Islet of Langerhans (tissue), 1 donor: Measurements from ENCODE around the gene RPH3AL.
"Not testable (repeated sequence)": the region's sequence is repeated elsewhere in the genome, so short reads cannot be mapped to it uniquely, and the experiment has no call there.

Experiments
- FAIRE-seq: peaks from one replicate; lab custom pipeline; 2011; peaks lifted over from hg19 to GRCh38; lab: Jason Lieb, UNC

The RPH3AL gene

DNA sequence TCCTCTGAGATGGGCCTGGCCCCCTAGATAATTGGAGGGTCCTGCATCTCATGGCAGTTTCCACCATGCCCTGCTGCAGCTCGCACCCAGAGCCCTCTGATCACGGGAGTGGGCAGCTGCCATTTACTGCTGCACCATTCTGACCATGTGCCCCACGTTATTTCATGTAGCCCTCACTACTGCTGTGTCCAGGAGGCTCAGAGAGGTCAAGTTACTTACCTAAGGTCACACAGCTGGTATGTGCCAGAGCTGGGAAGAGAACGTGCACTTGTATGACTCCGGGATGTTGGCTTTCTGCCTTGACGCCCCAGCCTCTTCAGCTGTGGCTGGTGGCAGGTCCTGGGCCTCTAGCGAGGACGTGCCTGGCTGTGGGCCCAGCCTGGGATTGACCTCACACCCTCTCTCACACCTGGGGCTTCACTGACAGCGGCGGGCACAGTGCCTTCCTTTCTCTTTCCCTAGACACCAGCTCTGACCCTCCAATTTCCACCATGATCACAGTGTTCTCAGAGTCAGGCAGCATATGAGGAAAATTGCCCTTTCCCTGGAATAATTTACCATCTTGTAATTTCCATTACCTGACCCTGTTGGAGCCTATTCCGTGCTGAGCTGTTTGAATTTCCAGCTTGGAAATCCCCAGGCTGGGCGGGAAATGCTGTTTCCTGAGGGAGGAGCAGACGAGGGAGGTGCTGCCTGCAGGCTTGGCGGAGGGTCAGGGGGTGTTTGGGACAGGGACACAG, 152.6 kb downstream of the RPH3AL start:
- no peak for FAIRE-seq

DNA sequence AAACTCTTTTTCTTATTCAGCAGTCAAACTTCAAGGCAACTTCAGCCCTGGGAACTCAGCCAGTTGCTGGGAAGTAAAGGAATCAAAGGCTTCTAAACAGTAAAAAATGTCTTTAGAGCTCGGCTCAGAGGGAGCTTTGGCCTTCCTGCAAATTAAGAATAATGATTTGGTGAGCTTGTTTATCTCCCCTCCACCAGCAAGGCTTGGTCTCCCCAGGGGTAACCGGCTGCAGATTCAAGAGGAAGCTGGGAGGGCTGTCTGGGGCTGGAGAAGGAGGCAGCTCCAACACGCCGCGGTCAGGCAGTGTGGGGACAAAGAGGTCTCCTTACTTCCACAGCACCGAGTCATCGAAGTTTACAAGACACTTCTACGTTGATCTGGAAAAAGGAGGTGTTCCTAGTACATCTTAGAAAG, 153.4 kb downstream of the RPH3AL start:
- no peak for FAIRE-seq

DNA sequence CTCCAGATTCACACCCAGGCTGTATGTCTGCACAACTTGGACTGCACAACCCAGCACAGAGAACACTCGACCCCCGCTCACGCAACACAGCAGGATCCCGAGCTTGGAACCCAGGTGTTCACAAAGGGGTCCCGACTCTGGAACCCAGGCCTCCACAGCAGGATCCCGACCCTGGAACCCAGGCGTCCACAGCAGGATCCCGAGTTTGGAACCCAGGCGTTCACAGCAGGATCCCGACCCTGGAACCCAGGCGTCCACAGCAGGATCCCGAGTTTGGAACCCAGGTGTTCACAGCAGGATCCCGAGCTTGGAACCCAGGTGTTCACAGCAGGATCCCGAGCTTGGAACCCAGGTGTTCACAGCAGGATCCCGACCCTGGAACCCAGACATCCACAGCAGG, 154.4 kb downstream of the RPH3AL start:
- not testable (repeated sequence) for FAIRE-seq

DNA sequence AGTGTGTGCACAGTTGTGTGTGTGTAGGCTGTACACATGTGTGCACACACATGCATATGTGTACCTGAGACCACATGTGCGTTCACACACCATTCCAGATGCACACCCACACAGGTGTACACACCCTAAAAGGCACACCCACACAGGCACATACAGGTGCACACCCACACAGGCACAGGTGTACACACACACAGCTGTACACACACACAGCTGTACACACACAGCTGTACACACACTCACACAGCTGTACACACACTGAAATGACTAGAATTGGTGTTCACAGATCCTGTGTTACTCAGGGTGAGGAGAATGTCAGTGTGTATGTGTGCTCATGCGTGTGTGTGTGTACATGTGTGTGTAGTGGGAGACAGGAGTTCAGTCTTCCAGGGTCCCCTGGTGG, 155.3 kb downstream of the RPH3AL start:
- no peak for FAIRE-seq

DNA sequence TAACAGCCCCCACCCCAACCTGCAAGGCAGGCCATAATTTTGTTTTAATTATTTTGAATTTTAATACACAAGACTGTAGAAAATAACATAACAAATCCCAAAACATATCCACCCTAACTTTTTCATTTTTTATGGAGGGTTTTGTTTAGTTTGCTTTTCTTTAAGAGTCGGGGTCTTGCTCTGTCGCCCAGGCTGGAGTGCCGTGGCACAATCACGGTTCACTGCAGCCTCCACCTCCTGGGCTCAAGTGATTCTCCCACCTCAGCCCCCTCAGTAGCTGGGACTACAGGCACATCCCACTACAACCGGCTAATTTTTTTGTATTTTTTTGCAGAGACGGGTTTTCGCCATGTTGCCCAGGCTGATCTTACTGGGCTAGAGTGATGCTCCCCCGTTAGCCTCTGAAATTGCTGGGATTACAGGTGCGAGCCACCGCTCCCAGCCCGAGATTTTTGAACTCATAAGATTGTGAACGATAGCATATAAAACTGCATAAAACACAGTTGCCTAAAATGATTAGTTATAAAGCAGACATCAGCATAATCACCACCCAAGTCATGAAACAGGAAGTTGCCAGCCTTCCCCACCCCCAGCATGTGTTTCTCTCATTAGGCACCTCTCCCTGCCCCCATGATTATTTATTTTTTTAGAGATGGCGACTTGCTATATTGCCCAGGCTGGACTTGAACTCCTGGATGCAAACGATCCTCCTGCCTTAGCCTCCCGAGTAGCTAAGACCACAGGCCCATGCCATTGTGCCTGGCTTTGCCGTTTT, 157.6 kb downstream of the RPH3AL start:
- FAIRE-seq = no peak

DNA sequence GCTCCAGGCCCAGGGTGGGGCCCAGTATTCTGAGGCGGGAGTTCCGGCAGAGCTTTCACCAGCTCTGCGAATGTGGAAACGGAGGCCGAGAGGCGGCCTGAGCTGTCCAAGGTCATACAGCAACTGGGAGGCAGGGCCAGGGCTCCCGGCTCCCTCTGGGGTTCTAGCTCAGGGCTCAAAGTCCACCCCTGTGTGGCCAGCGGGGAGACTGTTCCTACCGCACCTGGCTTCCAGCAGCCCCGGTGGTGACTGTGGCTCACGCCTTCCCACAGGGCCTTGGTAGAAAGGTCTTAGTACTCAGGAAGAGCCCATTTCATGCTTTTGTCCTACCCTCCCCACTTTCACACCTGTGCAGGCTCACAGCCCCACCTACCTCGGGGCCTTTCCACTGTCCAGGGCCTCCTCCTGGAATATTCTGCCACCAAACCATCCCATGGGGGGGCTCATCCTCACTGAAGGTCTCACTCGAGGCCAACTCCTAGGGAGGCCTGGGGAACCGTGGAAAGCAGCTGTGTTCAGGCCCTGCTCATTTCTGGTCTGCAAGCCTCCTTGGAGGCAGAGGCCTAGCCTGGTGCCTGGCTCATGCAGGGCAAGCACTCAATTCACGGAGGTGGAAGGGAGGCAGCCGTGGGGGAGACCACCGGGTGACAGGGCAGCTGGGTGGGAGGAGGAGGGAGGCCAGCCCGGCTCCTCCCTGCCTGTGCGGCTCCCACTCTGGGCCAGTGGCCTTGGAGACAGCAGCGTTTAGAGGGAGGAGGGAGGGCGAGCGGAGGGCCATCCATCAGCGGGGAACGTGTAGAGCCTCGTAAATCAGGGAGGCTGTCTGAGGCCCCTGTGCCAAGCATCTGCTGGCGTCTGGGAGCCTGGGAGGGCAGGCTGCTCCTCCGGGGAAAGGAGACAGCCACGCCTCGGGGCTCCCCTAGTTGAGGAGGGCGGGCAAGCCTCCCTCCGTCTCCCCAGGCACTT, 158.5 kb downstream of the RPH3AL start:
- FAIRE-seq = no peak

DNA sequence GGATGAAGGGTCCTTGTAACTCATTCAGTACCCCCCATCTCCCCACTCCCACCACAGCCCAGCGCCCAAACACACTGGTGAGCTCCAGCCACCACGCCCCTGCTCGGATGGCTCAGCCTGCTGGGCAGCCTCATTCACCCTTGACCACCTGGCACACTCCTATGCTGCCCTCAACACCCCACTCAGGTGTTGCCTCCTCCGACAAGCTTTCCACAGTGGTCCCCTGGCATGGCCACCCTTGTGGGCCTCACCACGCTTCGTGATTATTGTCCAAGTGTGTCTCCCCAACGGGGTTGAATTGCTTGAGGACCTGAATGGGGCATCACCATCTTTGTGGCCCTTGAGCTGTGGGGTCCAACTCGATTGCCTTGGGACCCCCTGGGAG, 159.2 kb downstream of the RPH3AL start:
- no peak for FAIRE-seq

DNA sequence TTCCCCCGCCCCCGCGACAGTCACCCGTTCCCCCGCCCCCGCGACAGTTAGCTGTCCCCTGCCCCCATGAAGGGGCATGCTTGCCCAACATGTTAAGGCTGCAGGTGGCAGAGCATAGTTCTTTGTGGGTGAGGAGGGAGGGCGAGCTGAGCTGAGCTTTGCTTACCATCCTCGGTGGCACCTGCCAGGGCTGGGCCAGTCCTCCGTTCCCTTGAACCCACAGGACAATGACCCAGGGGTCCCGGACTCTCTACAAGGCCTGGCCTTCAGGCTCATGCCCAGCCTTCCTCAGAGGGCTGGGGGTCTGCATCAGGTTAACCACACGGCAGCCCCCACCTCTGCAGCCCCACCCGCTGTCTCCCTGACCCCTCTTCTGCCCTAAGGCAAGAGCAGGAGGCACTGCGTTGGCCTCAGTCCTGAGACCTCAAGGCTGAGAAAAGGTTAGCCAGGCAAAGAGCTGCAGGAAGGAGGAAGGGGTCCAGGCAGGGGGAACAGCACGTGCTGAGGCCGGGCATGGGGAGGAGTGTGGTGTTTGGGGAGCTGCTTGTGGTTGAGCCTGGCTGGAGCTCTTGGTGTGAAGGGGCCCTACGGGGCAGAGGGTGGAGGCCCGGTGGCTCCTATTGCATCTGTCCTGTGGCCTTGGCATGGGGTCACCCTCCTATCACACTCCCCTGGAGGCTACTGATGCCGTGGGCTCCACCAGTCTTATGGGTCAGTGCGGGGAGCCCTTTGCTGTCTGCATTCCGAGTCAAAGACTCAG, 159.8 kb downstream of the RPH3AL start:
- FAIRE-seq = no peak

DNA sequence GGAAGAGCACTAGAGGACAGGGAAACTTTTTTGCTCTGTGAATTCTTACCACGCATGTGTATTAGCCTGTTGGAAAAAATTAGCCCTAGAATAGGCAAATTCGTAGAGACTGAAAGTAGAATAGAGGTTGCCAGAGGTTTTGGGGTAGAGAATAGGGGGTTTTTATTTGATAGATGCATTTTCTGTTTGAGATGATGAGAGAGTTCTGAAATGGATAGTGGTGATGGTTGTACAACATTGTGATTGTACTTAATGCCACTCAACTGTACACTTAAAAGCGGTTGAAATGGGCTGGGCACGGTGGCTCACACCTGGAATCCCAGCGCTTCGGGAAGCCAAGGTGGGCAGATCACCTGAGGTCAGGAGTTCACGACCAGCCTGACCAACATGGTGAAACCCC, 163.2 kb downstream of the RPH3AL start:
- FAIRE-seq = no peak

DNA sequence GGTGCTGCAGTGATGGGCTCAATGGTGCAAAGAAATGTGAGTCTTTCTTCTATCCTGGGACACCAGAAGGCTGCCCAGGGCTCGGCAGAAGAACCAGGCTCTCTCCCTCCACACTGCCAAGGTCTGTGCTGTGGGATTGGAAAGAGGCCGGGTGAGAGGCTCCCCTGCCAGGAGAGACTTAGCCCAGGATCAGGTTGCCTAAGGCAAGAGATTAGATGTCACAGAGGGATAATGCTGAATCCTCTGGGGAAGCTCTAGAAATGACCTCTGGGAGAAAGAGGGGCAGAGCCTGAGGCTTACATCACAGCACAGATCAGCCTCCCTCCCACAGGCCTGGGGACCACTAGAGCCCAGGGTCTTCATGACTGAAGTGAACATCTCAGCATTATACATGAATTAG, 165.5 kb downstream of the RPH3AL start:
- FAIRE-seq = no peak

DNA sequence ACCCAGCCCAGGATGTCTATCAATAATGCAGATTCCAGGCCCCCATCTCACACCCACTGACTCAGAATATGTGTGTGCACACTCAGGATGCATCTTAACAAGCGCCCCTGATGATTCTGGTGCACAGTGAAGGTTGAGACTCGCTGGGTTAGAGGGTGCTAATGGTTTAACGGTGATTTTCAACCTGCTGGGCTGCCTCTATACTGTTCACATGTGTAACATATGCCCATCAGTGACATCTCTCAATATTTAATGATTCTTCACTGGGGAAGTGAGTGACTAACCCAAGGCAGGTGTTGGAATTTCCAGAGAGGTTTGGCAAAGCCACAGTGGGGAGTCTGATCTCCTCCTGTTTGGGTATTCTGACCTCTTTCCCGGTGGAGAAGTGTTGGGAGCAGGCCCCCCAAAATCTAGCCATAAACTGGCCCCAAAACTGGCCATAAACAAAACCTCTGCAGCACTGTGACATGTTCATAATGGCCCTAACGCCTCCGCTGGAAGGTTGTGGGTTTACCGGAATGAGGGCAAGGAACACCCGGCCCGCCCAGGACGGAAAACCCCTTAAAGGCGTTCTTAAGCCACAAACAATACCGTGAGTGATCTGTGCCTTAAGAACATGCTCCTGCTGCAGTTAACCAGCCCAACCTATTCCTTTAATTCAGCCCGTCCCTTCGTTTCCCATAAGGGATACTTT, 167.0 kb downstream of the RPH3AL start:
- FAIRE-seq = no peak

DNA sequence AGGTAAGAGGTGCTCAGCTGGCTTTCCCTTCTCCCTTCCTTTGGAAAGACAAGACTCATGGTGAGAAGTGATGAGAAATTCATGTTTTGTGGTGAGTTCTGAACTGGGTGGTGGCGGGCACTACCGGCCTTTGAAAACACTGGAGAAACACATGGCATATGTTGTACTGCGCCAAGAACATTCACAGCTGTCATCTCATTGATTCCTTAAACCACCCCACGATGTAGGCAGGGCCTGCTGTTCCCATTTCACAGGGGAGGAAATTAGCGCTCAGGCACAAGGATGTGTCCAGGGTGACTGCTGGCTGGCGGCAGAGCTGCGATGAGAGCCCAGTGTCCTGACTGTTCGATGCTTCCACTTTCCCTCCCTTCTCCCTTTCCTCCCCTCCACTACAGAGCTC, 169.6 kb downstream of the RPH3AL start:
- FAIRE-seq = no peak

DNA sequence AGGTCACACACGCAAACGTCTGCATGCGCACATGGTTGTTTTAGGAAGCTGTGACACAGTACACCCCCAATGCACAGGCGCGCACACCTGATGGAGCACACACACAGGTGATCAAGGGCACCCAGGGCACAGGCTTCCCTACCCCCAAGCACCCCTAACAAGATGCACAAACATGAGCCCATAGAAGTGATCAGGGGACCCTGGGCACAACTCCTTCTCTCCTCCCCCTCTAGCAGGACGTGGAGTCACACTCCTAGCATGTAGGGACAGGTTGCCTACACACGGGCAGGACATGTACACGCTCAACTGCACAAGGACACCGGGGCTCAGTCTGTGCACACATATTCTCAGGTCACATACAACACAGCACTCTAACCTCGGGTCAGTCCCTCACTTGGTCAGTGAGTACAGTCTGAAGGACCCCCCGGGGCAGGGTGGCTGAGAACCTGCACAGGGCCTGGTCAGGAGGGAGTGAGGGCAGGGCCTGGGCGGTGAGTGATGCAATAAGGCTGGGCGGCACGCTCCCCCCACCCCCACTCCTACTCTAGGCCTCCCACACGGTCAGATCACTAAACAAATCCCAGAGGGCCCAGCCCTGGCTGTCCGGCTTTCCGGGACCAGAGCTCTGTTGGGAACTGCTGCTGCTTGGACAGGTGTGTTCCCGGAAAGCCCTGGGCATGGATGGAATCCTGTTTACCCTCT, 170.4 kb downstream of the RPH3AL start:
- FAIRE-seq = no peak

DNA sequence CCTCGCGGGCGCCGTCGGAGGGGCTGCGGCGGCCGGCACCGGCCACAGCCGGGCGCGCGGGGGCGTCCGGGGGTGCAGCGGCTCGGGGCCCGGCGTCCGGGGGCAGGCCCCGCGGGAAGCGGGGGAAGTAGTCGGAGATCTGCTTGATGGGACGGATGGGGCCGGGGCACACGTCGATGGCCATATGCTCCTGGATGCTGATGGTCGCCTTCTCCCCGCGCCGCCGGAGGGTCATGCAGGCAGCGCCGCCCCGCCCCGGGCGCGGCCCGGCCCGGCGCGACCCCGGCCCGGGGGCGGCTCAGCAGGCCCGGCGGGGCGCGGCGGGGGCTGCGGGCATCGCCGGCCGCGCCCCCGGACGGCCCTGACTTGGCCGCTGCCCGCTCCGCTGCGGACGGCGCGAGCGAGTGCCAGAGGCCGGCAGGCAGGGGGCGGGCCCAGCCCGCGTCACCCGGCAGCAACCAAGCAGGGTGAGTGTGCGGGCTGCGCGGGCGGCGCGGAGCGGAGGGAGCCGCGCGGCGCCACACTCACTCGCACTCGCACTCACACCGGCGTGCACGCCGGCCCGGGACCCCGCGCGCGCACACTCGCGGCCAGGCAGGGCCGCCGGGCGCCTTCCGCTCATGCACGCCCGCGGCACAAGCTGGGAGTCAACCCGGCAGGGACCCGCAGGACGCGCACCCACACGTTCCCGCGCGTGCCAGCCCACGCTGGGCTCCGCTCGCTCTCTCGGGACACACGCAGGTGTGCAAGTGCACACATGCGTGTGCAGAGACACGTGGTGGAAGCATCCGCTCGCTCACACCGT, 171.2 kb downstream of the RPH3AL start, which contains the start of gene DOC2B:
TSS of gene DOC2B (minus strand) at position 406 of the 805 bp plus-strand sequence. CDS start at position 235, 171 bp downstream.
- no peak for FAIRE-seq

DNA sequence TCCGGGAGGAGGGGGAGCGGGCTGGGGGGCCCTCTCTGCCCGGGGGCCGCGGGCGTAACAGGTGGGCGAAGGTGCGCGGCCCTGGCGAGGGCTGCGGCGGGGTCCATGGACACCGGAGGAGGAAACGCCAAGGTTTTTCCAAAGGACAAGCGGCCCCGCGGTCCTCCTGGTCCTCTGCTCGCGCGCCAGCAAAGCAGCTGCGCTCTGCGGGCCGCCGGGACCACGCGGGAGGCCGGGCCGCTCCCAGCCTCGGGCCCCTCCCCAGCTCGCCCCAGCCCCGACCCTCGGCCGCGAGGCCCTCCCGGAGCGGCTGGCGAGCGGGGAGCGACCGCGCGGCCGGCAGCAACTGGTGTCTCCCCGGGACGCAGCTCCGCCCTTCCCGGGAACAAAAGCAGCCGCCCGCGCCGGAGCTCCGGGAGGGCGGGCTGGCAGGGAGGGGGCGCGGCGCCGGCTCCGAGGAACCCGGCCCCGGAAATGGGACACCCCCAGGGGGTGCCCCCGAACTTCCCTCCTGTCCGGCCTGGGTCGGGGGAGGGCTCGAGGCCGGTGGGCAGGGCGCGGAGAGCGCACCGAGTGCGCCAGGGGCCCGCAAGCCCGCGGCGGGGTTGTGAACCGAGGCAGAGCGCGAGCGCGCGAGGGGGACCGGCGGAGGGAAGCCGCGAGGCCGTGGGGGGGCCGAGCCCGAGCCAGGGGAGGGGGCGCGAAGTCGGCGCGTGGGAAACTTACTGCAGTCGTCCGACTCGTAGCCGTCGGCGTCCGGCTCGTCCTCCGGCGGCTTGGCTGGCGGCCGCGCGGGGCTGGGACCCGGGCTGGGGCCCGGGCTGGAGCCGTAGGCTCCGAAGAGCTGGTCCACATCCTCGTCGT, 172.0 kb downstream of the RPH3AL start:
- FAIRE-seq = no peak

DNA sequence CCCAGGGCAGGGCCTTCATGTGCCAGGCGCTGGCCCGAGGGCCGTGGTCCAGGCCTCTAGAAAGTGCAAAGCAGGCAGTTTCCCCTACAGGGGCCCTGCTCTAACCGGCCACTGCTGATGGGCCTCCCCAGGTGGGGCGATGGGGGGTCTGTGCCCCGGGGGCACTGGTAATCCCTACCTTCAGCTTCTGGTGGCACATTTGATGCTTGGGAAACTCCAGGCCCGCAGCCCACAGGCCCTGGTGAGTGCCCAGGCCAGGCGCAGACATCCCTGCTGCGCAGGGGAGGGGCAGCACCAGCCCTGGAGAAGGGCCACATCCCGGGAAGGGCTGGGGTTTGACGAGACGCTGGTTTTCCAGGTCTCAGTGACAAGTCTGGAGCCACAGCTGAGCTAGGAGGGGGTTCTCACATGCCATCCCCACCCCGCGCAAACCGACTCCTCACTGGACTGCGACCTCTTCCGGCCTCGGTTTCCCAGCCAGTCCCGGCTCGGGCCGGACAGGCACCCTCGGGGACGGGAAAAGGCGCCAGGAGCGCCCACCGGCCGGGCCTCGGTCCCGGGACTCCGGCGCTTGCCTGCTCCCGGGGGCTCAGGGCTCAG, 172.7 kb downstream of the RPH3AL start:
- FAIRE-seq = no peak

DNA sequence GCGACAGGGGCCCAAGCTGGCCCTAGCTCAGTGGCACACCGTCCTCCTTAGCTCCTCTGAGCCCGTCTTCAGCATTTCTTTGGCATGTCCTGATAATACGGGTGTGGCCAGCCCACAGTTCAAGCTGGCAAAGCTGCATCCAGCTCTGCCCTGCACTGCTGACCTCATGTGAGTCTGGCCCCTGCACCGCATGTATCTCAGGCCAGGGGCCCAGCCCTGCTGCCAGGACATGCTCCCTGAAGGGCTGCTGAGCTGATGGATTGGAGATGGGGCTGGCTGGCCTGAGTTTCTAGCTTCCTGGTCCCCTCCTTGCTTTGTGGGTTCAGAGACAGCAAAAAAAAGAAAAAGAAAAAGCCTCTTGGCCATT, 173.6 kb downstream of the RPH3AL start:
- FAIRE-seq = no peak
